GM21360 (cell line): ENCODE measurements around the gene CGB8.
"Not testable (repeated sequence)": the region's sequence is repeated elsewhere in the genome, so short reads cannot be mapped to it uniquely, and the experiment has no call there.

ENCODE experiments used
- ATAC-seq: cut with Tn5 transposase; IDR thresholded peaks from one replicate; pipeline ENCODE4 v1.9.1; 2021; ENCODE audit warnings: mild to moderate bottlenecking, moderate library complexity; ENCODE audit not compliant: unreplicated experiment

The CGB8 gene

DNA sequence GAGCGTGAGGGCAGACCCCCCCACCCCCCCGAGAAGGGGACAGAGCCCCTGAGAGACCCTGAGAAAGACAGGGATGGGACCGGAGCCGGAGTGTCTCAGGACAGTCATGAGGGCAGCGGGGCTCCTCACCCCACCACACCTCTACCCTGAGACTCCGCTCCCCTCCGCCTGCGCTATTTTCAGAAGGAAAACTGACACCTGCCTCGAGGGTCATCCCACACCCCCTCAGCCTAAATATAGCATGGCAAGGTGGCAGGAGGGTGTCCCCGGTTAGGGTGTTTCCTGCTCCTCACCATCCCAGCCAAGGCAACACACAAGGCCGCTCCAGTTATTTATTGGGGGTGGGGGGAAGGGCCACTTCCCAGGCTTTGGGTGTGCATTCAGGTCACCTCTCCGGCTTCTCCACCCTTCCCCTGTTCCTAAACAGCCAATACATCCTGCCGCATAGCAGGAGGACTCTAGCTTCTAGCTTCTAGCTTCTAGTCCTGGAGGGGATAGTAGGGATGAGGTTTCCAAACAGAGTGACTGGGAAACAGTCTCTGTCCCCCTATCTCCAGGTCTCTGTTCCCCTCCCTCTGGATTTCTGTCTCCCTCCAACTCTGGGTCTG, 17.1 kb upstream of the CGB8 start:
- ATAC-seq, result no peak

GRCh38 chr19:49064768-49065611, 16.1 kb upstream of the CGB8 start, which contains the start of gene NTF4:
TSS of gene NTF4 (minus strand) at chr19:49064818. CDS start at chr19:49061997, 2,821 bp downstream.
- no peak for ATAC-seq

GRCh38 chr19:49064029-49064629, 15.2 kb upstream of the CGB8 start:
- ATAC-seq, result no peak

DNA sequence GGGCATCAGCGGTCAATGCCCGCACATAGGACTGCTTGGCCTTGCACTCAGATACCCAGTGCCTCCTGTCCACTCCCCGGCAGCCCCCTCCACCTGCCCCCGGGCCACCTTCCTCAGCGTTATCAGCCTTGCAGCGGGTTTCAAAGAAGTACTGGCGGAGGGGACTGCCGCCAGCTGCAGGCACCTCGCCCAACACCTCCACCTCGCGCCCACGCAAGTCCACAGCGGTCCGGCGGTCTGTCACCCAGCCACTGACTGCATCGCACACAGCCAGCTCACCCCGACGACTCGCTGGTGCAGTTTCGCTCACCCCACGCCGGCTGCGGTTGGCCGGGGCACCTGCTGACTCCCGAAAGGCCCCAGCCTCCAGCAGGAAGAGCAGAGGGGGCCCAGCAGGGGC, 12.5 kb upstream of the CGB8 start:
- ATAC-seq, result no peak

- no peak for ATAC-seq
These were observed 12.1 kb upstream of the CGB8 start for GRCh38 chr19:49061000-49061399.

DNA sequence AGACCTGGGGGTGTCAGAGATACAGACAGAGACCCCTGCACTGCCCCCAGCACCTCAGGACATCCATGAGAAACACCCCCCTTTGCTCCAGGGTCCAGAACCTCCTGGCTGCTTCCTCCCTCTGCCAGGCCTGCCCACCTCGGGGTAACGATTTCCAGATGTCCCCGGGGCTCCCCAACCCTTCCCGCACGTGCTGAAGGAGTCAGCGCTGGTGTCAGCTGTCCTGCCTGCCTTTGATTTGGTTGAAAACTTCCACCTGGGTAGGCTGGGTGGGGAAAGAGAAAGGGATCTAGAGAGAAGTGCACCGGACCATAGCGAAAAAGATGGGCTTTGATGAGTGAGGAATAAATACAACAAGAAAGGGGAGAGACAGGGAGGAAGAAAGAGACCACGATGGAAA, 10.1 kb upstream of the CGB8 start:
- no peak for ATAC-seq

DNA sequence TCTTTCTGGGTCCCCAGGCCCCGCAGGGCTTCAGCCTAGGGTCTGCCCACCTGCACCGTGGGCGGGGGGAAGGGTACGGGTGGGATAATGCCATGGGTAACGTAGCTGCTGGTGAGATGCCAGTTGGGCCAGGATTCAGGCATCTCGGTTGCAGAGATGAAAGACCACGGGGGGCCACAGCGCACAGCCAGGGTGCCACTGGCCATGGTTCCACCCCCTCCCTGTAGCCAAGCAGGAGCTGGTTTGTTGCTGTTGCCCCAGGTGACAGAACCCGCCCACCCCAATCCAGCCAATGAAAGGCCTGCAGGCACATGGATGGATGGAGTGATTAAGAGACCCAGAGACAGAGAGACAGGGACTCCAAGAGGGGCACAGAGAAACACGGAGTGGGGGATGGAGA, 9.7 kb upstream of the CGB8 start:
- ATAC-seq, result no peak

DNA sequence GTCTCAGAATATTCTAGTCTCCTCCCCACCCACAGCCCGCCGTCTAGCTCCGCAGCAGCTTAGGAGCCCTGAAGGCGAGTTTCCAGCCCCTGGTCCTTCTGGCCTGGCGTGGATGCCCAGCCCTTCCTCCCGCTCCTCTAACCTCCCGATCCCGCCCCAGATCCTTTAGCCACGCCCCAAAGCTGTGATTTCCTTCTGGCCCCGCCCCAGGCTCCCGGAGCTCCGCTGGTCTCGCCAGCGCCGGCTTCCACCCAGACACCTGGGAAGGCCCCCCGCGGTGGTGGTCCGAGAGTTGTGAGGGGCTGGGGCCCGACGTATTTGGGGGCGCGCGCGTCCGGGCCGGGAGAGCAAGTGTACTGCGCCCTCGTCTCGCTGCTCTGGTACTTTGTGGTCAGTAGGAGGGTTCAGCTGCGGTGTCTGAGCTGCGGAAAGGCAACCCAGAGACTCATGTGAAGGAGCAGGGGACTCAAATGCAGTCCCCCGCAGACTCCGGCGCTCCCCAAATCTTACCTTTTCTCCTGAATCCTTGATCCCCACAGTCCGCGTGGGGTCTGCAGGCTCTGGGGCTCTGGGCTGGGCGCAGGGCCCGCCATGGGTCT, 8.8 kb upstream of the CGB8 start, which contains the start of gene CGB7:
Gene CGB7, minus strand, starts transcription at position 114 of the 599 bp plus-strand sequence. CDS start 2,374 bp downstream, outside the sequence.
- ATAC-seq, result no peak

GRCh38 chr19:49056902-49057596, 8.1 kb upstream of the CGB8 start:
- not testable (repeated sequence) for ATAC-seq

GRCh38 chr19:49056101-49056901, 7.4 kb upstream of the CGB8 start:
- ATAC-seq, result no peak

GRCh38 chr19:49050376-49051033, 1.6 kb upstream of the CGB8 start:
- not testable (repeated sequence) for ATAC-seq

DNA sequence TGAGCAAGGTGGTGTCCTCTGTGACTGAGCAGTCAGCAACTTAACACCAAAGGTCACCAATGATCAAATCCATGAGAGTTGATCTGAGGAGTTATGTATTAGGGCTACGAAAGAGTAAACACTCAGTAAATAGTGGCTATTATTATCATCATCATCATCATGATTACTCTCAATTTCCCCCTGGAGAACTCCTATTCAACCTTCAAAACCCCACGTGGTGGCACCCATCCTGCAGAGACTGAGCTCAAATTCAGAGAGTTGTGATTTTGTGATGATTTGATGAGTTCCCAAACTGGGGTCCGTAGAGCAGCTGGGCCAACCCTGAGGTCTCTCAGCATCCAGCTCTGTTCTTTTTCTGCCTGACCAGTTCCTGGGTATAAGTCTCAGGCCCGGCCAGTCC, 923 bp upstream of the CGB8 start:
- not testable (repeated sequence) for ATAC-seq

GRCh38 chr19:49043548-49043947, 5.4 kb downstream of the CGB8 start, which contains the start of gene CGB5:
TSS of gene CGB5 (plus strand) at chr19:49043848. CDS start at chr19:49044210, 362 bp downstream.
- ATAC-seq, result not testable (repeated sequence)

DNA sequence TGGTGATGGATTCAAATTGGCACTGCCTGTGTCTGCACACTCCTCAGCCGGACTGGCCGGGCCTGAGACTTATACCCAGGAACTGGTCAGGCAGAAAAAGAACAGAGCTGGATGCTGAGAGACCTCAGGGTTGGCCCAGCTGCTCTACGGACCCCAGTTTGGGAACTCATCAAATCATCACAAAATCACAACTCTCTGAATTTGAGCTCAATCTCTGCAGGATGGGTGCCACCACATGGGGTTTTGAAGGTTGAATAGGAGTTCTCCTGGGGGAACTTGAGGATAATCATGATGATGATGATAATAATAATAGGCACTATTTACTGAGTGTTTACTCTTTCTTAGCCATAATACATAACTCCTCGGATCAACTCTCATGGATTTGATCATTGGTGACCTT, 6.2 kb downstream of the CGB8 start:
- not testable (repeated sequence) for ATAC-seq

GRCh38 chr19:49042177-49042576, 6.7 kb downstream of the CGB8 start:
- no peak for ATAC-seq

GRCh38 chr19:49039736-49040135, 9.2 kb downstream of the CGB8 start:
- ATAC-seq, result not testable (repeated sequence)

DNA sequence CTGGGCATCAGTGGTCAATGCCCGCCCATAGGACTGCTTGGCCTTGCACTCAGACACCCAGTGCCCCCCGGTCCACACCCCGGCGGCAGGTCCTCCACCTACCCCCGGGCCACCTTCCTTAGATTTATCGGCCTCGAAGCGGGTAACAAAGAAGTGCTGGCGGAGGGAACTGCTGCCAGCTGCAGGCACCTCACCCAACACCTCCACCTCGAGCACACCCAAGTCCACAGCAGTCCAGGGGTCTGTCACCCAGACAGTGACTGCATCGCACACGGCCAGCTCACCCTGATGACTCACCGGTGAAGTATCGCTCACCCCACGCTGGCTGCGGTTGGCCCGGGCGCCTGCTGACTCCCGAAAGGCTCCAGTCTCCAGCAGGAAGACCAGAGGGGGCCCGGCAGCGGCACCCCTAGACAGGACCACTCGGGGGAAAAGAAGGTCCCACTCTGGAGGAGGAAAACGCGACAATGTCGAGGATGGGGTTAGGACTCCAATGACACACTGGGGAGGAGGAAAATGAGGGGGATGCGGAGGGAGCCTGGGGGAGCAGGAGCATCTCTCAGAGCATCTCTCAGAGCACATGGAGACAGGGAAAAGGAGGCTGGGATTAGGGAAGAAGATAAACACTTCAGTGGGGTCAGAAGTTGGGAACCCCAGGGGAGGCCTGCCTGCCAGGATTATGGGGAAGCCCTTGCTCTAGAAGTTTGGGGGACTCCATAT, 10.2 kb downstream of the CGB8 start:
- ATAC-seq, result not testable (repeated sequence)

- ATAC-seq, result not testable (repeated sequence)
These were observed 10.8 kb downstream of the CGB8 start for GRCh38 chr19:49038111-49038510.

GRCh38 chr19:49036815-49037214, 12.1 kb downstream of the CGB8 start, which contains the start of gene CGB1:
TSS of gene CGB1 (minus strand) at chr19:49036895. CDS start at chr19:49036711, 184 bp downstream.
- ATAC-seq, result not testable (repeated sequence)
